Nephron (organoid): ENCODE data around the gene FLRT1.

Source experiments
- H3K27ac Mint-ChIP-seq, 3 experiments: 2 replicates each; pipeline ENCODE4 v1.8.0; 2020; ENCODE audit warnings: mixed read lengths in 3 of 3, mild to moderate bottlenecking in 2 of 3, moderate library complexity in 1 of 3
- H3K27me3 Mint-ChIP-seq: 2 replicates; pipeline ENCODE4 v1.8.0; 2021; ENCODE audit warnings: low read depth, mild to moderate bottlenecking, moderate library complexity, mixed read lengths
- H3K36me3 Mint-ChIP-seq: 2 replicates; pipeline ENCODE4 v1.8.0; 2020; ENCODE audit warnings: low read depth, mixed read lengths
- H3K4me1 Mint-ChIP-seq: 2 replicates; pipeline ENCODE4 v1.8.0; 2020; ENCODE audit warnings: mixed read lengths
- H3K4me3 Mint-ChIP-seq, 3 experiments: 2 replicates each; pipeline ENCODE4 v1.8.0; 2020; ENCODE audit warnings: mild to moderate bottlenecking in 3 of 3, mixed read lengths in 3 of 3, moderate library complexity in 2 of 3
- H3K9me3 Mint-ChIP-seq: 2 replicates; pipeline ENCODE4 v1.8.0; 2020; ENCODE audit warnings: mixed read lengths
- CTCF ChIP-seq, 3 experiments: fragments of 200-600 bp; sonication (generic); IDR thresholded peaks; one replicate each; pipeline ENCODE4 v1.5.0; 2021; ENCODE audit warnings: antibody characterized with exemption in 3 of 3; ENCODE audit not compliant: unreplicated experiment in 3 of 3

FLRT1 gene

GRCh38 chr11:64069401-64070313 lies 33.9 kb downstream of the FLRT1 start:
- Mint-ChIP-seq H3K9me3 (no peaks in the 10 kb centered on the region), H3K36me3 (no peaks in the 10 kb centered on the region), H3K4me3 (peak overlapping the region in 2 of 3 experiments; percentile 25 to 74), H3K27ac (peak overlapping the region; percentile 75 to 88 (median 86)), H3K4me1 (peaks cover 54% of the 10 kb centered on the region), H3K27me3 (peaks cover 3% of the 10 kb centered on the region)
- TF ChIP-seq CTCF (IDR thresholded peaks at IDR 0.05; ENCODE audit: unreplicated experiment in 3 of 3) = no peak

GRCh38 chr11:64070314-64070681 lies 34.6 kb downstream of the FLRT1 start:
- peak overlapping the region; percentile 28 to 74 (median 37) for H3K4me3 Mint-ChIP-seq
- H3K36me3 Mint-ChIP-seq = no peaks in the 10 kb centered on the region
- H3K9me3 Mint-ChIP-seq = no peaks in the 10 kb centered on the region
- H3K4me1 Mint-ChIP-seq = peaks cover 50% of the 10 kb centered on the region
- TF ChIP-seq CTCF (IDR thresholded peaks at IDR 0.05; ENCODE audit: unreplicated experiment in 3 of 3) = no peak
- H3K27me3 Mint-ChIP-seq = peaks cover 3% of the 10 kb centered on the region
- H3K27ac Mint-ChIP-seq = peak overlapping the region; percentile 75 to 88 (median 86)

- H3K27ac Mint-ChIP-seq = peak overlapping the region; percentile 51 to 88 (median 86)
- no peak overlapping the region for H3K4me3 Mint-ChIP-seq
- H3K9me3 Mint-ChIP-seq = no peaks in the 10 kb centered on the region
- no peak for TF ChIP-seq CTCF (IDR thresholded peaks at IDR 0.05; ENCODE audit: unreplicated experiment in 3 of 3)
- no peaks in the 10 kb centered on the region for H3K36me3 Mint-ChIP-seq
- H3K4me1 Mint-ChIP-seq = peaks cover 54% of the 10 kb centered on the region
- H3K27me3 Mint-ChIP-seq = peaks cover 10% of the 10 kb centered on the region
These were observed 36.1 kb downstream of the FLRT1 start for GRCh38 chr11:64071849-64072248.

GRCh38 chr11:64072403-64072802 lies 36.7 kb downstream of the FLRT1 start:
- Mint-ChIP-seq H3K36me3 (no peaks in the 10 kb centered on the region), H3K27me3 (peaks cover 10% of the 10 kb centered on the region)

GRCh38 chr11:64072871-64073270 lies 37.1 kb downstream of the FLRT1 start:
- Mint-ChIP-seq H3K4me3 (peak overlapping the region in 1 of 3 experiments; percentile 47), H3K27ac (peak overlapping the region in 2 of 3 experiments; percentile 15 to 86), H3K36me3 (no peaks in the 10 kb centered on the region), H3K27me3 (peaks cover 8% of the 10 kb centered on the region), H3K9me3 (no peaks in the 10 kb centered on the region), H3K4me1 (peaks cover 54% of the 10 kb centered on the region)
- no peak for TF ChIP-seq CTCF (IDR thresholded peaks at IDR 0.05; ENCODE audit: unreplicated experiment in 3 of 3)

More at GRCh38 chr11:64072403-64072802, 36.7 kb downstream of the FLRT1 start:
- Mint-ChIP-seq H3K27ac (peak overlapping the region in 2 of 3 experiments; percentile 15 to 86), H3K4me1 (peaks cover 56% of the 10 kb centered on the region), H3K4me3 (peak overlapping the region in 1 of 3 experiments; percentile 47), H3K9me3 (no peaks in the 10 kb centered on the region)
- TF ChIP-seq CTCF (IDR thresholded peaks at IDR 0.05; ENCODE audit: unreplicated experiment in 3 of 3) = no peak
